Left colon (tissue), 2 donors: ENCODE data around the gene HSPG2. TPM values are rescaled to one million over a fixed set of nuclear protein-coding genes. Genes with fewer than 3 reads are reported as not detected.

ENCODE experiments used
- ATAC-seq: fragments of 200-7000 bp; cut with Tn5 transposase; one replicate; pipeline ENCODE4 v1.9.1; 2020; ENCODE audit warnings: mild to moderate bottlenecking, moderate library complexity
- DNase-seq, 2 donors: peaks; one replicate each; pipeline ENCODE4 v3.0.0-alpha.2; 2020
- intact Hi-C, 2 donors: fragments of 100-400 bp; cut with DNase I in 1 of 2; cut with micrococcal nuclease in 1 of 2; formaldehyde crosslinking; loops; one replicate each; pipeline versions ENCODE4 v1.11.2 to v1.14.0; 2022; cut with DNase I, micrococcal nuclease
- total RNA-seq, 2 donors: library from RNA; stranded (reverse); fragmentation: NEBNext Ultra II Directional; extraction: Animal tissue kit (Norgen Biotek cat#: 25700); gene quantifications; one replicate each; pipeline ENCODE4 v1.2.1, GENCODE V29; 2021
- donor health status: DM: no; HTN: no; CAD: no.
- donor health status: DM: yes; HTN: yes; CAD: no.

HSPG2 gene
- total RNA-seq, 2 donors from 2014 or later = 180 to 206 TPM

GRCh38 chr1:21904704-21905520, 32.2 kb downstream of the HSPG2 start:
- peak; percentile 82 for ATAC-seq
- DNase-seq = peak; percentile 70 to 90
- intact Hi-C loops = no loop called here

- peak; percentile 84 for ATAC-seq
- intact Hi-C loops = no loop called here
Measured at GRCh38 chr1:21904454-21904703, 32.7 kb downstream of the HSPG2 start.

GRCh38 chr1:21903638-21904453, 33.3 kb downstream of the HSPG2 start:
- peak; percentile 24 for ATAC-seq

More at GRCh38 chr1:21904454-21904703, 32.7 kb downstream of the HSPG2 start:
- DNase-seq = peak; percentile 84 to 93

GRCh38 chr1:21902026-21903012, 34.8 kb downstream of the HSPG2 start:
- ATAC-seq (no peak), DNase-seq (peak in 1 of 2 donors; percentile 37)
- intact Hi-C loops = no loop called here

More at GRCh38 chr1:21903638-21904453, 33.3 kb downstream of the HSPG2 start:
- intact Hi-C loops = no loop called here
- no peak for DNase-seq

- intact Hi-C loops = no loop called here
- ATAC-seq = no peak
Measured at GRCh38 chr1:21901473-21901847, 35.6 kb downstream of the HSPG2 start.

GRCh38 chr1:21900766-21901472, 36.2 kb downstream of the HSPG2 start:
- intact Hi-C loops = no loop called here
- ATAC-seq (peak; percentile 29), DNase-seq (no peak)

More at GRCh38 chr1:21901473-21901847, 35.6 kb downstream of the HSPG2 start:
- peak in 1 of 2 donors; percentile 42 for DNase-seq

- DNase-seq (no peak), ATAC-seq (no peak)
- intact Hi-C loops = no loop called here
Measured at GRCh38 chr1:21899987-21900386, 37.1 kb downstream of the HSPG2 start.

GRCh38 chr1:21899267-21899810, 37.8 kb downstream of the HSPG2 start:
- intact Hi-C loops = no loop called here
- ATAC-seq = no peak

GRCh38 chr1:21898326-21899200, 38.5 kb downstream of the HSPG2 start:
- intact Hi-C loops = no loop called here
- DNase-seq (no peak), ATAC-seq (no peak)

More at GRCh38 chr1:21899267-21899810, 37.8 kb downstream of the HSPG2 start:
- DNase-seq = no peak

GRCh38 chr1:21897844-21898243, 39.3 kb downstream of the HSPG2 start:
- no peak for ATAC-seq
- no peak for DNase-seq
- intact Hi-C loops = no loop called here

GRCh38 chr1:21896652-21897532, 40.2 kb downstream of the HSPG2 start:
- peak; percentile 79 for ATAC-seq

GRCh38 chr1:21896026-21896425, 41.1 kb downstream of the HSPG2 start:
- intact Hi-C loops = no loop called here
- DNase-seq (no peak), ATAC-seq (no peak)

More at GRCh38 chr1:21896652-21897532, 40.2 kb downstream of the HSPG2 start:
- intact Hi-C loops = no loop called here
- DNase-seq = peak; percentile 72 to 85

GRCh38 chr1:21894034-21894881, 42.9 kb downstream of the HSPG2 start:
- ATAC-seq = no peak
- DNase-seq = no peak
- intact Hi-C loops = no loop called here

- ATAC-seq (no peak), DNase-seq (no peak)
- intact Hi-C loops = no loop called here
Measured at GRCh38 chr1:21893046-21893805, 43.9 kb downstream of the HSPG2 start.
